A549 (cell line): ENCODE data around the gene BOLA1. TPM values are rescaled to one million over a fixed set of nuclear protein-coding genes. Genes with fewer than 3 reads are reported as not detected.

Experiments
- ATAC-seq, 2 experiments: fragments of 200-7000 bp in 1 of 2; fragments of >200 bp in 1 of 2; cut with Nextera tagmentation in 1 of 2; cut with Tn5 transposase in 1 of 2; 3 replicates each; pipeline versions ENCODE4 v1.8.0 to v1.9.1; 2018 to 2020; ENCODE audit warnings: mild to moderate bottlenecking in 1 of 2, moderate library complexity in 1 of 2
- CTCF ChIA-PET: fragments of 300-600 bp; sonication (Branson Sonifier 250); formaldehyde crosslinking; extraction: SDS; loops from one replicate; lab custom pipeline; 2021; ENCODE audit warnings: antibody characterized with exemption, inconsistent platforms; lab: Yijun Ruan, JAX
- POLR2A ChIA-PET: fragments of 350-600 bp; formaldehyde crosslinking; extraction: SDS; loops from one replicate; lab custom pipeline; 2021; ENCODE audit warnings: antibody characterized with exemption, inconsistent platforms; lab: Yijun Ruan, JAX
- DNase-seq, 2 experiments: peaks; one replicate each; pipeline versions ENCODE4 v3.0.0 to v3.0.0-alpha.2; 2011 to 2016; ENCODE audit warnings: low read depth in 1 of 2, low spot score in 1 of 2
- FAIRE-seq: peaks from 2 replicates; lab custom pipeline; 2011; peaks lifted over from hg19 to GRCh38; lab: Jason Lieb, UNC
- H3K27ac ChIP-seq, 2 experiments: fragments of >200 bp; sonication (Bioruptor Twin); formaldehyde crosslinking; 3 replicates each; pipeline ENCODE4 v1.5.1; 2016 to 2017
- H3K4me1 ChIP-seq: fragments of >200 bp; sonication (Bioruptor Twin); formaldehyde crosslinking; 3 replicates; pipeline ENCODE4 v1.6.1; 2016
- H3K4me2 ChIP-seq: fragments of >200 bp; sonication (Bioruptor Twin); formaldehyde crosslinking; 3 replicates; pipeline ENCODE4 v1.6.1; 2016
- H3K4me3 ChIP-seq: fragments of >200 bp; sonication (Bioruptor Twin); formaldehyde crosslinking; 3 replicates; pipeline ENCODE4 v1.5.1; 2016
- H3K9me3 ChIP-seq: fragments of >200 bp; sonication (Bioruptor Twin); formaldehyde crosslinking; 3 replicates; pipeline ENCODE4 v1.6.1; 2016
- CBX2 ChIP-seq: fragments of 200-600 bp; sonication (generic); IDR thresholded peaks from 2 replicates; pipeline ENCODE4 v1.6.1; 2016; ENCODE audit warnings: low read depth, mild to moderate bottlenecking, borderline replicate concordance
- CBX8 ChIP-seq: fragments of 200-600 bp; sonication (generic); IDR thresholded peaks from 2 replicates; pipeline ENCODE4 v1.6.1; 2016
- ELK1 ChIP-seq: fragments of 150-350 bp; IDR thresholded peaks from 2 replicates; pipeline ENCODE4 v1.6.1; 2014; ENCODE audit warnings: low read depth, mild to moderate bottlenecking, low read length
- ESRRA ChIP-seq: fragments of 150-350 bp; IDR thresholded peaks from 2 replicates; pipeline ENCODE4 v1.6.1; 2014; ENCODE audit warnings: mild to moderate bottlenecking, low read length, borderline replicate concordance
- FOSB ChIP-seq: fragments of 250-450 bp; sonication (Bioruptor Pico); IDR thresholded peaks from 2 replicates; pipeline ENCODE4 v1.5.0; 2020; ENCODE audit warnings: mild to moderate bottlenecking, moderate library complexity
- FOSL2 ChIP-seq, 2 experiments: fragments of 450-650 bp in 1 of 2; fragments of >200 bp in 1 of 2; sonication (Bioruptor Twin) in 1 of 2; formaldehyde crosslinking; IDR thresholded peaks; 2 replicates each; pipeline versions ENCODE4 v1.5.0 to v1.6.1; 2016 to 2020; ENCODE audit warnings: mild to moderate bottlenecking in 1 of 2, moderate library complexity in 1 of 2
- FOXS1 ChIP-seq: fragments of 250-450 bp; sonication (Bioruptor Pico); IDR thresholded peaks from 2 replicates; pipeline ENCODE4 v1.5.0; 2020; ENCODE audit warnings: mild to moderate bottlenecking, moderate library complexity
- HOXB5 ChIP-seq: fragments of 250-450 bp; sonication (Bioruptor Pico); IDR thresholded peaks from 2 replicates; pipeline ENCODE4 v1.5.0; 2020; ENCODE audit warnings: mild to moderate bottlenecking, moderate library complexity
- JUN ChIP-seq, 2 experiments: fragments of >200 bp; sonication (Bioruptor Twin); formaldehyde crosslinking; IDR thresholded peaks; 2 replicates in 1 of 2; 3 replicates in 1 of 2; pipeline ENCODE4 v1.6.1; 2016 to 2017
- KDM1A ChIP-seq: fragments of 200-600 bp; sonication (generic); IDR thresholded peaks from 2 replicates; pipeline ENCODE4 v1.6.1; 2016; ENCODE audit warnings: low read depth, mild to moderate bottlenecking
- MYC ChIP-seq: IDR thresholded peaks from 2 replicates; pipeline ENCODE4 v1.6.1; 2012; ENCODE audit warnings: mild to moderate bottlenecking, inconsistent platforms, low read length, improper control_type of control experiment, borderline replicate concordance
- RAD21 ChIP-seq, 2 experiments: fragments of >200 bp in 1 of 2; sonication (Bioruptor Twin) in 1 of 2; formaldehyde crosslinking in 1 of 2; IDR thresholded peaks in 1 of 2; conservative IDR thresholded peaks in 1 of 2; 2 replicates in 1 of 2; 3 replicates in 1 of 2; pipeline ENCODE4 v1.6.1; 2012 to 2018; ENCODE audit warnings: inconsistent platforms in 1 of 2
- RFX5 ChIP-seq: fragments of 450-650 bp; IDR thresholded peaks from 2 replicates; pipeline ENCODE4 v1.7.1; 2014; ENCODE audit warnings: antibody characterized with exemption, mild to moderate bottlenecking, moderate library complexity
- TFCP2L1 ChIP-seq: fragments of 250-450 bp; sonication (Bioruptor Pico); IDR thresholded peaks from 2 replicates; pipeline ENCODE4 v1.5.0; 2021; ENCODE audit warnings: mild to moderate bottlenecking
- ZC3H11A ChIP-seq: fragments of 450-650 bp; IDR thresholded peaks from 2 replicates; pipeline ENCODE4 v1.6.1; 2014; ENCODE audit warnings: antibody characterized with exemption, mild to moderate bottlenecking
- ZNF302 ChIP-seq: fragments of 250-450 bp; sonication (Bioruptor Pico); IDR thresholded peaks from 2 replicates; pipeline ENCODE4 v1.9.0; 2021; ENCODE audit warnings: inconsistent platforms, mild to moderate bottlenecking, moderate library complexity
- WGBS: methylation state at CpG from one replicate; pipeline ENCODE4 v1.1.6; 2017; ENCODE audit errors: missing lambda C conversion rate; 5-methylcytosine and 5-hydroxymethylcytosine counted together
- polyA plus RNA-seq, 4 experiments: library from polyadenylated mRNA; depleted of rRNA in 3 of 4; stranded (reverse); fragments of >200 nt; fragmentation: RNase III in 1 of 4; extraction: RNeasy Plus Mini Kit Qiagen cat#74134 plus additional on column Dnase treatment in 1 of 4; gene quantifications; 2 replicates in 3 of 4; 3 replicates in 1 of 4; pipeline ENCODE4 v1.2.3, GENCODE V29; 2011 to 2017
- TF ChIP-seq, protein P1 (sequence below): fragments of 250-450 bp; sonication (Bioruptor Pico); IDR thresholded peaks from 2 replicates; pipeline ENCODE4 v1.5.0; 2020; ENCODE audit warnings: low read depth, mild to moderate bottlenecking, moderate library complexity
- TF ChIP-seq, protein P2 (sequence below): fragments of >200 bp; sonication (Bioruptor Twin); formaldehyde crosslinking; IDR thresholded peaks from 2 replicates; pipeline ENCODE4 v1.6.1; 2016
- TF ChIP-seq, protein P3 (sequence below): fragments of 250-450 bp; sonication (Bioruptor Pico); IDR thresholded peaks from 2 replicates; pipeline ENCODE4 v1.5.0; 2021; ENCODE audit warnings: mild to moderate bottlenecking, moderate library complexity, borderline replicate concordance
- TF ChIP-seq, protein P4 (sequence below): IDR thresholded peaks from 2 replicates; pipeline ENCODE4 v1.6.1; 2012; ENCODE audit warnings: low read depth, borderline replicate concordance
- TF ChIP-seq, protein P5 (sequence below): IDR thresholded peaks from 2 replicates; pipeline ENCODE4 v1.6.1; 2012
- TF ChIP-seq, protein P6 (sequence below): IDR thresholded peaks from 2 replicates; pipeline ENCODE4 v1.6.1; 2012
- TF ChIP-seq, protein P7 (sequence below): fragments of >200 bp; sonication (Bioruptor Twin); formaldehyde crosslinking; IDR thresholded peaks from 3 replicates; pipeline ENCODE4 v1.6.1; 2016

BOLA1 gene
- polyA plus RNA-seq, 2 of the 4 experiments (the other 2 are of a cell fraction): 25.4 to 27.5 TPM

- no peak for TF ChIP-seq RAD21 (conservative IDR thresholded peaks at IDR 0.05 in 1 of 2, IDR thresholded peaks at IDR 0.05 in 1 of 2)
- no peak for TF ChIP-seq ESRRA
- no peak for TF ChIP-seq JUN (IDR thresholded peaks at IDR 0.05)
- TF ChIP-seq ELK1: no peak
- no peak for TF ChIP-seq ZNF302
- TF ChIP-seq, protein P1, sequence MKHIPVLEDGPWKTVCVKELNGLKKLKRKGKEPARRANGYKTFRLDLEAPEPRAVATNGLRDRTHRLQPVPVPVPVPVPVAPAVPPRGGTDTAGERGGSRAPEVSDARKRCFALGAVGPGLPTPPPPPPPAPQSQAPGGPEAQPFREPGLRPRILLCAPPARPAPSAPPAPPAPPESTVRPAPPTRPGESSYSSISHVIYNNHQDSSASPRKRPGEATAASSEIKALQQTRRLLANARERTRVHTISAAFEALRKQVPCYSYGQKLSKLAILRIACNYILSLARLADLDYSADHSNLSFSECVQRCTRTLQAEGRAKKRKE (CRISPR knock-in tag): no peak
- TF ChIP-seq CBX8: no peak
- TF ChIP-seq, protein P2, sequence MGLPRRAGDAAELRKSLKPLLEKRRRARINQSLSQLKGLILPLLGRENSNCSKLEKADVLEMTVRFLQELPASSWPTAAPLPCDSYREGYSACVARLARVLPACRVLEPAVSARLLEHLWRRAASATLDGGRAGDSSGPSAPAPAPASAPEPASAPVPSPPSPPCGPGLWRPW: no peak
- no peak for TF ChIP-seq TFCP2L1 (CRISPR knock-in tag)
- TF ChIP-seq, protein P3, sequence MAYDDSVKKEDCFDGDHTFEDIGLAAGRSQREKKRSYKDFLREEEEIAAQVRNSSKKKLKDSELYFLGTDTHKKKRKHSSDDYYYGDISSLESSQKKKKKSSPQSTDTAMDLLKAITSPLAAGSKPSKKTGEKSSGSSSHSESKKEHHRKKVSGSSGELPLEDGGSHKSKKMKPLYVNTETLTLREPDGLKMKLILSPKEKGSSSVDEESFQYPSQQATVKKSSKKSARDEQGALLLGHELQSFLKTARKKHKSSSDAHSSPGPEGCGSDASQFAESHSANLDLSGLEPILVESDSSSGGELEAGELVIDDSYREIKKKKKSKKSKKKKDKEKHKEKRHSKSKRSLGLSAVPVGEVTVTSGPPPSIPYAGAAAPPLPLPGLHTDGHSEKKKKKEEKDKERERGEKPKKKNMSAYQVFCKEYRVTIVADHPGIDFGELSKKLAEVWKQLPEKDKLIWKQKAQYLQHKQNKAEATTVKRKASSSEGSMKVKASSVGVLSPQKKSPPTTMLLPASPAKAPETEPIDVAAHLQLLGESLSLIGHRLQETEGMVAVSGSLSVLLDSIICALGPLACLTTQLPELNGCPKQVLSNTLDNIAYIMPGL (CRISPR knock-in tag): no peak
- TF ChIP-seq FOSL2 (IDR thresholded peaks at IDR 0.05): no peak
- TF ChIP-seq FOSL2 (CRISPR knock-in tag; IDR thresholded peaks at IDR 0.05): no peak
- no peak for TF ChIP-seq FOXS1 (CRISPR knock-in tag)
- Histone ChIP-seq H3K27ac (no peak overlapping the region), H3K4me2 (no peak overlapping the region), H3K4me3 (no peak overlapping the region), H3K4me1 (no peaks in the 10 kb centered on the region), H3K9me3 (no peaks in the 10 kb centered on the region)
- POLR2A ChIA-PET: no interaction called here
- WGBS: 48% methylated on average over 9 of the region's 10 CpGs
- ATAC-seq: no peak
- DNase-seq: no peak
- CTCF ChIA-PET: interaction anchor here (0.9 kb wide), 1 partner anchor 29 kb away, joined by 3 read pairs; a partner anchor contains a TSS
- FAIRE-seq: no peak
Measured at GRCh38 chr1:149916898-149917252, 17.5 kb downstream of the BOLA1 start.

- ChIA-PET POLR2A (no interaction called here), CTCF (no interaction called here)
- FAIRE-seq (no peak), ATAC-seq (no peak)
- Histone ChIP-seq H3K27ac (no peak within 1 kb of the TSS), H3K4me2 (no peak within 1 kb of the TSS)
- no peak for TF ChIP-seq FOSB (CRISPR knock-in tag)
- no peak for TF ChIP-seq RFX5
- TF ChIP-seq ZC3H11A: no peak
- TF ChIP-seq, protein P4, sequence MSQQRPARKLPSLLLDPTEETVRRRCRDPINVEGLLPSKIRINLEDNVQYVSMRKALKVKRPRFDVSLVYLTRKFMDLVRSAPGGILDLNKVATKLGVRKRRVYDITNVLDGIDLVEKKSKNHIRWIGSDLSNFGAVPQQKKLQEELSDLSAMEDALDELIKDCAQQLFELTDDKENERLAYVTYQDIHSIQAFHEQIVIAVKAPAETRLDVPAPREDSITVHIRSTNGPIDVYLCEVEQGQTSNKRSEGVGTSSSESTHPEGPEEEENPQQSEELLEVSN: no peak
- TF ChIP-seq KDM1A: no peak
- TF ChIP-seq, protein P5, sequence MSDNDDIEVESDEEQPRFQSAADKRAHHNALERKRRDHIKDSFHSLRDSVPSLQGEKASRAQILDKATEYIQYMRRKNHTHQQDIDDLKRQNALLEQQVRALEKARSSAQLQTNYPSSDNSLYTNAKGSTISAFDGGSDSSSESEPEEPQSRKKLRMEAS: no peak
- no peak for TF ChIP-seq MYC
- no peak for TF ChIP-seq CBX2
- TF ChIP-seq, protein P6, sequence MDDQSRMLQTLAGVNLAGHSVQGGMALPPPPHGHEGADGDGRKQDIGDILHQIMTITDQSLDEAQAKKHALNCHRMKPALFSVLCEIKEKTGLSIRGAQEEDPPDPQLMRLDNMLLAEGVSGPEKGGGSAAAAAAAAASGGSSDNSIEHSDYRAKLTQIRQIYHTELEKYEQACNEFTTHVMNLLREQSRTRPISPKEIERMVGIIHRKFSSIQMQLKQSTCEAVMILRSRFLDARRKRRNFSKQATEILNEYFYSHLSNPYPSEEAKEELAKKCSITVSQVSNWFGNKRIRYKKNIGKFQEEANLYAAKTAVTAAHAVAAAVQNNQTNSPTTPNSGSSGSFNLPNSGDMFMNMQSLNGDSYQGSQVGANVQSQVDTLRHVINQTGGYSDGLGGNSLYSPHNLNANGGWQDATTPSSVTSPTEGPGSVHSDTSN: no peak
- TF ChIP-seq ZNF302: no peak
- no peak for TF ChIP-seq HOXB5 (CRISPR knock-in tag)
- TF ChIP-seq, protein P7, sequence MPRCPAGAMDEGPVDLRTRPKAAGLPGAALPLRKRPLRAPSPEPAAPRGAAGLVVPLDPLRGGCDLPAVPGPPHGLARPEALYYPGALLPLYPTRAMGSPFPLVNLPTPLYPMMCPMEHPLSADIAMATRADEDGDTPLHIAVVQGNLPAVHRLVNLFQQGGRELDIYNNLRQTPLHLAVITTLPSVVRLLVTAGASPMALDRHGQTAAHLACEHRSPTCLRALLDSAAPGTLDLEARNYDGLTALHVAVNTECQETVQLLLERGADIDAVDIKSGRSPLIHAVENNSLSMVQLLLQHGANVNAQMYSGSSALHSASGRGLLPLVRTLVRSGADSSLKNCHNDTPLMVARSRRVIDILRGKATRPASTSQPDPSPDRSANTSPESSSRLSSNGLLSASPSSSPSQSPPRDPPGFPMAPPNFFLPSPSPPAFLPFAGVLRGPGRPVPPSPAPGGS: no peak
- TF ChIP-seq, all 56 proteins: peak for 0
- Histone ChIP-seq H3K4me3 (no peak within 1 kb of the TSS), H3K4me1 (no peaks in the 10 kb centered on the region), H3K9me3 (no peaks in the 10 kb centered on the region)
- WGBS: 55% methylated on average over 16 of the region's 24 CpGs
- DNase-seq: no peak
Measured at GRCh38 chr1:149917571-149918144, 18.3 kb downstream of the BOLA1 start, which contains the start of gene SV2A. Gene SV2A (minus strand): TSS chr1:149917844. CDS start chr1:149913840, 4,004 bp downstream.
